ENCODE measurements around the gene PLEKHA7.

The PLEKHA7 gene

GRCh38 chr11:16856022-16856471 is 158.2 kb downstream of the PLEKHA7 start:
- no peak for DNase-seq (ENCODE audit: low read depth)
- TF ChIP-seq POLR2A (IDR thresholded peaks at IDR 0.05; ENCODE audit: extremely low read depth, insufficient read length) (no peak), MYC (IDR thresholded peaks at IDR 0.05; ENCODE audit: low read depth, low read length) (no peak)
- TF ChIP-seq, protein P1, sequence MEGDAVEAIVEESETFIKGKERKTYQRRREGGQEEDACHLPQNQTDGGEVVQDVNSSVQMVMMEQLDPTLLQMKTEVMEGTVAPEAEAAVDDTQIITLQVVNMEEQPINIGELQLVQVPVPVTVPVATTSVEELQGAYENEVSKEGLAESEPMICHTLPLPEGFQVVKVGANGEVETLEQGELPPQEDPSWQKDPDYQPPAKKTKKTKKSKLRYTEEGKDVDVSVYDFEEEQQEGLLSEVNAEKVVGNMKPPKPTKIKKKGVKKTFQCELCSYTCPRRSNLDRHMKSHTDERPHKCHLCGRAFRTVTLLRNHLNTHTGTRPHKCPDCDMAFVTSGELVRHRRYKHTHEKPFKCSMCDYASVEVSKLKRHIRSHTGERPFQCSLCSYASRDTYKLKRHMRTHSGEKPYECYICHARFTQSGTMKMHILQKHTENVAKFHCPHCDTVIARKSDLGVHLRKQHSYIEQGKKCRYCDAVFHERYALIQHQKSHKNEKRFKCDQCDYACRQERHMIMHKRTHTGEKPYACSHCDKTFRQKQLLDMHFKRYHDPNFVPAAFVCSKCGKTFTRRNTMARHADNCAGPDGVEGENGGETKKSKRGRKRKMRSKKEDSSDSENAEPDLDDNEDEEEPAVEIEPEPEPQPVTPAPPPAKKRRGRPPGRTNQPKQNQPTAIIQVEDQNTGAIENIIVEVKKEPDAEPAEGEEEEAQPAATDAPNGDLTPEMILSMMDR (IDR thresholded peaks at IDR 0.05; ENCODE audit: low read depth, low read length): no peak
- TF ChIP-seq, protein P2, sequence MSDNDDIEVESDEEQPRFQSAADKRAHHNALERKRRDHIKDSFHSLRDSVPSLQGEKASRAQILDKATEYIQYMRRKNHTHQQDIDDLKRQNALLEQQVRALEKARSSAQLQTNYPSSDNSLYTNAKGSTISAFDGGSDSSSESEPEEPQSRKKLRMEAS (IDR thresholded peaks at IDR 0.05; ENCODE audit: low read depth, low read length): no peak
- no peak overlapping the region for H3K4me3 ChIP-seq (ENCODE audit: low read depth, low read length)

GRCh38 chr11:16854979-16855378 is 159.2 kb downstream of the PLEKHA7 start:
- no peak overlapping the region for H3K4me3 ChIP-seq (ENCODE audit: low read depth, low read length)
- DNase-seq (ENCODE audit: low read depth): no peak
- TF ChIP-seq, protein P2 (IDR thresholded peaks at IDR 0.05; ENCODE audit: low read depth, low read length): no peak
- TF ChIP-seq MYC (IDR thresholded peaks at IDR 0.05; ENCODE audit: low read depth, low read length): no peak
- TF ChIP-seq, protein P1 (IDR thresholded peaks at IDR 0.05; ENCODE audit: low read depth, low read length): no peak
- no peak for TF ChIP-seq POLR2A (IDR thresholded peaks at IDR 0.05; ENCODE audit: extremely low read depth, insufficient read length)

DNA sequence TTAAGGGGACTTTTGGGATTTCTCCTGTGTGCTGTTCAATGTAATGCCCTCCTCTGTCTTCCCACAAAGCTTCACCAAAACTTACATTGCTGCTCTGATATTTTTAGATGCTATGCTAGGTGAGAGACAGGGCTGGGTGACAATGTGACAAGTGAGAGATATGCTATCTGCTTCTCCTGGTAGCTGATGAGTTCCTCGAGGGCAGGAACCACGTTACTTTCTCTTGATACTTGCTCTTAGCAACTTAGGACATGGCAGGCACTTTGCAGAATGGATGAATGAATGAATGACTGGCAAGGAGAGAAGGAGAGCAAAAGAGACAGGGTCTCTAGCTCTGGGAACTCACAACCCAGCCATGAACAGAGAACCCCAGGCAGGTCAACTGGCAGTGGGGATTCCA is 160.4 kb downstream of the PLEKHA7 start:
- DNase-seq (ENCODE audit: low read depth): no peak

GRCh38 chr11:16853266-16853665 is 160.9 kb downstream of the PLEKHA7 start:
- TF ChIP-seq, protein P1 (IDR thresholded peaks at IDR 0.05; ENCODE audit: low read depth, low read length): no peak
- TF ChIP-seq POLR2A (IDR thresholded peaks at IDR 0.05; ENCODE audit: extremely low read depth, insufficient read length) (no peak), MYC (IDR thresholded peaks at IDR 0.05; ENCODE audit: low read depth, low read length) (no peak)
- TF ChIP-seq, protein P2 (IDR thresholded peaks at IDR 0.05; ENCODE audit: low read depth, low read length): no peak
- H3K4me3 ChIP-seq (ENCODE audit: low read depth, low read length): no peak overlapping the region
- DNase-seq (ENCODE audit: low read depth): no peak

More for the DNA sequence above, 160.4 kb downstream of the PLEKHA7 start:
- no peak overlapping the region for H3K4me3 ChIP-seq (ENCODE audit: low read depth, low read length)
- TF ChIP-seq, protein P2 (IDR thresholded peaks at IDR 0.05; ENCODE audit: low read depth, low read length): no peak
- TF ChIP-seq MYC (IDR thresholded peaks at IDR 0.05; ENCODE audit: low read depth, low read length) (no peak), POLR2A (IDR thresholded peaks at IDR 0.05; ENCODE audit: extremely low read depth, insufficient read length) (no peak)
- TF ChIP-seq, protein P1 (IDR thresholded peaks at IDR 0.05; ENCODE audit: low read depth, low read length): no peak

- DNase-seq (ENCODE audit: low read depth): peak; percentile 3
- TF ChIP-seq, protein P2 (IDR thresholded peaks at IDR 0.05; ENCODE audit: low read depth, low read length): no peak
- no peak for TF ChIP-seq MYC (IDR thresholded peaks at IDR 0.05; ENCODE audit: low read depth, low read length)
- TF ChIP-seq, protein P1 (IDR thresholded peaks at IDR 0.05; ENCODE audit: low read depth, low read length): no peak
- TF ChIP-seq POLR2A (IDR thresholded peaks at IDR 0.05; ENCODE audit: extremely low read depth, insufficient read length): no peak
- no peak overlapping the region for H3K4me3 ChIP-seq (ENCODE audit: low read depth, low read length)
Observed at GRCh38 chr11:16846305-16846704, 167.9 kb downstream of the PLEKHA7 start.
